Prostate gland (tissue), 2 donors: ENCODE data around the gene CD40. TPM values are rescaled to one million over a fixed set of nuclear protein-coding genes. Genes with fewer than 3 reads are reported as not detected.

Experiments
- DNase-seq: peaks from one replicate; pipeline ENCODE4 v3.0.0-alpha.2; 2019; ENCODE audit warnings: low spot score
- H3K27ac ChIP-seq, 2 donors: fragments of 200-600 bp; sonication (generic); 2 replicates each; pipeline ENCODE4 v1.5.1; 2017 to 2019
- H3K27me3 ChIP-seq: fragments of 200-600 bp; sonication (generic); replicated peaks from 2 replicates; pipeline ENCODE4 v1.5.1; 2019; ENCODE audit not compliant: insufficient read depth
- H3K36me3 ChIP-seq, 2 donors: fragments of 200-600 bp; sonication (generic); 1 replicate in 1 of 2; 2 replicates in 1 of 2; pipeline versions ENCODE4 v1.5.1 to v1.8.1; 2017 to 2019
- H3K4me1 ChIP-seq: fragments of 200-600 bp; sonication (generic); replicated peaks from 2 replicates; pipeline ENCODE4 v1.5.1; 2019
- H3K4me3 ChIP-seq, 2 donors: fragments of 200-600 bp; sonication (generic); 2 replicates each; pipeline ENCODE4 v1.5.1; 2017 to 2019
- H3K9me3 ChIP-seq: fragments of 200-600 bp; sonication (generic); 2 replicates; pipeline ENCODE4 v1.5.1; 2017
- CTCF ChIP-seq, 4 experiments: fragments of 200-600 bp in 2 of 4; fragments of 450-650 bp in 2 of 4; sonication (generic) in 2 of 4; IDR thresholded peaks; 1 replicate in 3 of 4; 2 replicates in 1 of 4; pipeline ENCODE4 v1.5.1; 2016 to 2019; ENCODE audit warnings: antibody characterized with exemption in 4 of 4, mild to moderate bottlenecking in 2 of 4, moderate library complexity in 2 of 4
- POLR2A ChIP-seq: fragments of 450-650 bp; IDR thresholded peaks from one replicate; pipeline ENCODE4 v1.6.1; 2016; ENCODE audit warnings: antibody characterized with exemption, mild to moderate bottlenecking
- POLR2AphosphoS5 ChIP-seq: sonication (generic); formaldehyde crosslinking; IDR thresholded peaks from one replicate; pipeline ENCODE4 v1.6.1; 2017; ENCODE audit warnings: antibody characterized with exemption
- WGBS: methylation state at CpG from one replicate; pipeline ENCODE4 v1.1.5; 2018; 5-methylcytosine and 5-hydroxymethylcytosine counted together
- intact Hi-C: fragments of 100-400 bp; cut with DNase I; formaldehyde crosslinking; loops from one replicate; pipeline ENCODE4 v1.14.2; 2022
- total RNA-seq, 2 donors: library from RNA; depleted of rRNA; stranded (reverse); fragments of >200 nt; gene quantifications; one replicate each; pipeline ENCODE4 v1.1.0, GENCODE V29; 2016

Gene CD40
- total RNA-seq, 2 donors from 2014 or later, result 16.9 to 27.1 TPM

GRCh38 chr20:46126440-46127056 is 8.4 kb downstream of the CD40 start:
- H3K27me3 ChIP-seq, result peaks cover 4% of the 10 kb centered on the region
- H3K4me1 ChIP-seq, result no peaks in the 10 kb centered on the region
- peaks cover 4 to 5% of the 10 kb centered on the region in 2 donors for H3K36me3 ChIP-seq
- no peaks in the 10 kb centered on the region for H3K9me3 ChIP-seq
- no peak for TF ChIP-seq CTCF (IDR thresholded peaks at IDR 0.05)
- TF ChIP-seq POLR2AphosphoS5, result no peak
- TF ChIP-seq POLR2A, result no peak
- intact Hi-C loops, result no loop called here
- H3K27ac ChIP-seq, result no peak overlapping the region
- no peak overlapping the region for H3K4me3 ChIP-seq
- DNase-seq, result no peak
- WGBS, result 59% methylated on average over 5 of the region's 5 CpGs

- no peaks in the 10 kb centered on the region for H3K4me1 ChIP-seq
- H3K27me3 ChIP-seq, result peaks cover 4% of the 10 kb centered on the region
- no peak for DNase-seq
- WGBS, result 84% methylated on average over 11 of the region's 11 CpGs
- no peaks in the 10 kb centered on the region for H3K9me3 ChIP-seq
- no peak for TF ChIP-seq CTCF (IDR thresholded peaks at IDR 0.05)
- no peak for TF ChIP-seq POLR2A
- TF ChIP-seq POLR2AphosphoS5, result no peak
- no peak overlapping the region for H3K27ac ChIP-seq
- intact Hi-C loops, result no loop called here
- H3K36me3 ChIP-seq, result peaks cover 4 to 5% of the 10 kb centered on the region in 2 donors
- H3K4me3 ChIP-seq, result no peak overlapping the region
Observed at GRCh38 chr20:46127396-46128010, 9.4 kb downstream of the CD40 start.

- Histone ChIP-seq H3K4me3 (no peak overlapping the region), H3K36me3 (no peaks in the 10 kb centered on the region), H3K9me3 (no peaks in the 10 kb centered on the region), H3K4me1 (no peaks in the 10 kb centered on the region), H3K27me3 (peaks cover 4% of the 10 kb centered on the region), H3K27ac (no peak overlapping the region)
- peak; percentile 35 to 58 (median 44) for TF ChIP-seq CTCF (IDR thresholded peaks at IDR 0.05)
- no peak for TF ChIP-seq POLR2A
- TF ChIP-seq POLR2AphosphoS5, result no peak
- intact Hi-C loops, result no loop called here
- DNase-seq, result no peak
- WGBS, result 33% methylated on average over 12 of the region's 16 CpGs
Observed at GRCh38 chr20:46128310-46129151, 10.4 kb downstream of the CD40 start.

GRCh38 chr20:46129955-46130481 is 11.9 kb downstream of the CD40 start:
- intact Hi-C loops, result loop anchor here (5.0 kb wide), 1 partner anchor 217 kb away; no protein-coding TSS in a partner anchor
- no peaks in the 10 kb centered on the region for H3K4me1 ChIP-seq

GRCh38 chr20:46130534-46130933 is 12.4 kb downstream of the CD40 start:
- Histone ChIP-seq H3K27ac (no peak overlapping the region), H3K27me3 (peaks cover 4% of the 10 kb centered on the region), H3K36me3 (no peaks in the 10 kb centered on the region), H3K4me1 (no peaks in the 10 kb centered on the region), H3K4me3 (no peak overlapping the region), H3K9me3 (no peaks in the 10 kb centered on the region)
- no peak for DNase-seq
- no peak for TF ChIP-seq POLR2A
- TF ChIP-seq POLR2AphosphoS5, result no peak
- 66% methylated on average over 4 of the region's 4 CpGs for WGBS
- intact Hi-C loops, result loop anchor here (5.0 kb wide), 1 partner anchor 217 kb away; no protein-coding TSS in a partner anchor

More at GRCh38 chr20:46129955-46130481, 11.9 kb downstream of the CD40 start:
- peaks cover 4% of the 10 kb centered on the region for H3K27me3 ChIP-seq
- H3K9me3 ChIP-seq, result no peaks in the 10 kb centered on the region
- TF ChIP-seq POLR2A, result no peak
- WGBS, result 36% methylated on average over 5 of the region's 5 CpGs
- no peaks in the 10 kb centered on the region for H3K36me3 ChIP-seq
- H3K4me3 ChIP-seq, result no peak overlapping the region
- no peak overlapping the region for H3K27ac ChIP-seq
- no peak for DNase-seq
